T47D (cell line): ENCODE results near the gene MTARC1.

Experiments used
- DNase-seq, 2 experiments: peaks; one replicate each; pipeline versions ENCODE4 v3.0.0 to v3.0.0-alpha.2; 2011 to 2012; ENCODE audit warnings: low read depth in 1 of 2, low spot score in 1 of 2
- JUND ChIP-seq: IDR thresholded peaks from 2 replicates; pipeline ENCODE4 v1.6.1; 2012; ENCODE audit warnings: low read depth
- in situ Hi-C: cut with HindIII; loops from 2 replicates; pipeline ENCODE4 v1.10.0; 2016; ENCODE audit warnings: low sequenced_read_pairs, low pct_unique_long_range_greater_than_20kb

MTARC1 gene

GRCh38 chr1:220786337-220787068, at the start of gene MTARC1:
TSS of gene MTARC1 (plus strand) at chr1:220786913. CDS start at chr1:220786945, 32 bp downstream.
- TF ChIP-seq JUND, result no peak
- DNase-seq, result peak; percentile 76 to 84
- in situ Hi-C loops, result no loop called here

- TF ChIP-seq JUND, result no peak
- in situ Hi-C loops, result no loop called here
- DNase-seq, result no peak
Observed at GRCh38 chr1:220741349-220741748, 45.4 kb upstream of the MTARC1 start.

- no peak for TF ChIP-seq JUND
- in situ Hi-C loops, result no loop called here
- peak in 1 of 2 experiments; percentile 24 for DNase-seq
Observed at GRCh38 chr1:220741825-220742224, 44.9 kb upstream of the MTARC1 start.

- DNase-seq, result no peak
- no peak for TF ChIP-seq JUND
- in situ Hi-C loops, result no loop called here
Observed at GRCh38 chr1:220742520-220742919, 44.2 kb upstream of the MTARC1 start.

GRCh38 chr1:220746851-220747250, 39.9 kb upstream of the MTARC1 start:
- in situ Hi-C loops, result no loop called here
- no peak for DNase-seq
- no peak for TF ChIP-seq JUND

GRCh38 chr1:220747437-220748088, 39.1 kb upstream of the MTARC1 start:
- TF ChIP-seq JUND, result no peak
- no peak for DNase-seq
- in situ Hi-C loops, result no loop called here

GRCh38 chr1:220748089-220748934, 38.4 kb upstream of the MTARC1 start, which contains the start of gene MTARC2:
TSS of gene MTARC2 (plus strand) at chr1:220748322. CDS start at chr1:220748532, 210 bp downstream.
- peak; percentile 86 to 96 for DNase-seq

GRCh38 chr1:220748936-220749335, 37.8 kb upstream of the MTARC1 start:
- in situ Hi-C loops, result no loop called here
- TF ChIP-seq JUND, result no peak
- DNase-seq, result no peak

More at GRCh38 chr1:220748089-220748934, 38.4 kb upstream of the MTARC1 start, which contains the start of gene MTARC2:
- no peak for TF ChIP-seq JUND
- in situ Hi-C loops, result no loop called here

- in situ Hi-C loops, result no loop called here
- no peak for DNase-seq
- TF ChIP-seq JUND, result no peak
Observed at GRCh38 chr1:220750131-220750515, 36.6 kb upstream of the MTARC1 start.

- in situ Hi-C loops, result no loop called here
- TF ChIP-seq JUND, result no peak
- DNase-seq, result no peak
Observed at GRCh38 chr1:220751111-220751510, 35.6 kb upstream of the MTARC1 start.

GRCh38 chr1:220754212-220754917, 32.3 kb upstream of the MTARC1 start:
- no peak for TF ChIP-seq JUND
- in situ Hi-C loops, result no loop called here

GRCh38 chr1:220754918-220755295, 31.8 kb upstream of the MTARC1 start:
- in situ Hi-C loops, result no loop called here
- no peak for DNase-seq
- no peak for TF ChIP-seq JUND

More at GRCh38 chr1:220754212-220754917, 32.3 kb upstream of the MTARC1 start:
- no peak for DNase-seq

- in situ Hi-C loops, result no loop called here
- no peak for DNase-seq
- no peak for TF ChIP-seq JUND
Observed at GRCh38 chr1:220755309-220755708, 31.4 kb upstream of the MTARC1 start.
